Heart right ventricle (tissue), 16 donors: ENCODE measurements around the gene TCF4. TPM values are rescaled to one million over a fixed set of nuclear protein-coding genes. Genes with fewer than 3 reads are reported as not detected.

Source experiments
- ATAC-seq, 8 donors: fragments of 200-7000 bp; cut with Tn5 transposase; one replicate each; pipeline ENCODE4 v1.9.1; 2020; ENCODE audit warnings: mild to moderate bottlenecking in 8 of 8, moderate library complexity in 8 of 8, moderate number of reproducible peaks in 1 of 8
- DNase-seq, 2 donors: peaks; one replicate each; pipeline ENCODE4 v3.0.0-alpha.2; 2020
- H3K27ac ChIP-seq, 10 donors: fragments of 200-600 bp; sonication (generic) in 2 of 10; one replicate each; pipeline versions ENCODE4 v1.5.0 to v1.8.0; 2020 to 2022; ENCODE audit warnings: mild to moderate bottlenecking in 3 of 10
- H3K27me3 ChIP-seq, 7 donors: fragments of 200-600 bp; one replicate each; pipeline ENCODE4 v1.8.0; 2021 to 2022; ENCODE audit warnings: mild to moderate bottlenecking in 2 of 7
- H3K36me3 ChIP-seq, 9 donors: fragments of 200-600 bp; sonication (generic) in 1 of 9; one replicate each; pipeline versions ENCODE4 v1.5.0 to v1.8.0; 2020 to 2022; ENCODE audit warnings: mild to moderate bottlenecking in 2 of 9
- H3K4me1 ChIP-seq, 9 donors: fragments of 200-600 bp; sonication (generic) in 1 of 9; one replicate each; pipeline versions ENCODE4 v1.5.0 to v1.8.0; 2020 to 2022; ENCODE audit warnings: mild to moderate bottlenecking in 4 of 9
- H3K4me3 ChIP-seq, 10 donors: fragments of 200-600 bp; sonication (generic) in 2 of 10; one replicate each; pipeline versions ENCODE4 v1.5.0 to v1.8.0; 2020 to 2022; ENCODE audit warnings: mild to moderate bottlenecking in 7 of 10, moderate library complexity in 2 of 10
- H3K9me3 ChIP-seq, 11 donors: fragments of 200-600 bp in 10 of 11; sonication (generic) in 2 of 11; one replicate each; pipeline versions ENCODE4 v1.5.0 to v1.8.0; 2013 to 2022; ENCODE audit warnings: mild to moderate bottlenecking in 2 of 11, control low read depth in 1 of 11, moderate library complexity in 1 of 11
- WGBS, 2 donors: extraction: QIAGEN DNeasy Blood & Tissue Kit; methylation state at CpG; one replicate each; pipeline ENCODE4 v1.1.7; 2013; ENCODE audit warnings: inconsistent platforms in 1 of 2; 5-methylcytosine and 5-hydroxymethylcytosine counted together
- intact Hi-C, 10 donors: fragments of 100-400 bp; cut with DNase I; formaldehyde crosslinking; loops; one replicate each; pipeline versions ENCODE4 v1.11.1 to v1.14.2; 2022
- polyA plus RNA-seq, 2 donors: library from polyadenylated mRNA; stranded (reverse); fragments of 200-250 nt; gene quantifications; one replicate each; pipeline ENCODE4 v1.2.3, GENCODE V29; 2013
- total RNA-seq, 10 donors: library from RNA; stranded (reverse); fragmentation: NEBNext Ultra II Directional in 3 of 10; extraction: Animal tissue kit (Norgen Biotek cat#: 25700) in 3 of 10; gene quantifications; one replicate each; pipeline versions ENCODE4 v1.2.1 to v1.2.4, GENCODE V29; 2021 to 2023
- TF ChIP-seq, protein P1 (sequence below), 9 donors: fragments of 200-600 bp; sonication (generic) in 2 of 9; IDR thresholded peaks; one replicate each; pipeline versions ENCODE4 v1.5.0 to v1.8.0; 2021 to 2022; ENCODE audit warnings: antibody characterized with exemption in 9 of 9, mild to moderate bottlenecking in 5 of 9, moderate library complexity in 1 of 9
- donor health status: Arrhythmogenic right ventricular cardiomyopathy.
- donor health status: ischemic (EF 13 %, LVEDD 7.1; RV severe dilation, severe dysfunction).
- donor health status: healthy with polysubstance abuse.
- donor health status: DM: no; HTN: yes; CAD: no.
- donor health status: DM: no; HTN: no; CAD: no.
- donor health status: ischemic (EF 25% LVEDD 6.9; RV normal size, moderate dysfunction).
- donor health status: ischemic (EF 25% LVEDD 5.7; RV mildly dilated, moderate dysfunction).
- donor health status: healthy.
- donor health status: DM: yes; HTN: yes; CAD: no.
- donor health status: Ischemic cardiomyopathy.
- donor health status: ischemic (EF 35%, LVEDD 5.7; RV mildly dilated, moderate dysfunction).
- donor health status: nonischemic (EF 11% LVEDD 7.7; RV severe dilation, severe dysfunction).
- donor health status: DM: yes; HTN: yes; CAD: no.
- donor health status: PGD.
- donor health status: ischemic (EF 29% LVEDD 5.4; RV normal size, mild dysfunction).
- donor health status: nonischemic (EF 23%, LVEDD 6.1; RV moderate dilation, normal function).

TCF4 gene
- total and polyA plus RNA-seq, 12 donors: 12.6 to 90.1 (median 65.5) TPM

GRCh38 chr18:55511277-55511676 lies 76.7 kb downstream of the TCF4 start:
- DNase-seq (no peak), ATAC-seq (no peak)
- Histone ChIP-seq H3K36me3 (no peaks in the 10 kb centered on the region), H3K27ac (peak overlapping the region; percentile 1 to 95 (median 88)), H3K27me3 (no peaks in the 10 kb centered on the region), H3K4me3 (peak overlapping the region in 5 of 10 donors; percentile 26 to 44 (median 42)), H3K4me1 (peaks cover 0 to 83% (median 56%) of the 10 kb centered on the region in 9 donors), H3K9me3 (peaks cover 0 to 4% (median 0%) of the 10 kb centered on the region in 11 donors)
- intact Hi-C loops: loop anchor here in 6 of 10 donors (5.0 to 10.0 kb wide), 8 partner anchors 74 to 276 kb away; partner anchors contain the start of gene TCF4 (in 4 of the 6)
- TF ChIP-seq, protein P1, sequence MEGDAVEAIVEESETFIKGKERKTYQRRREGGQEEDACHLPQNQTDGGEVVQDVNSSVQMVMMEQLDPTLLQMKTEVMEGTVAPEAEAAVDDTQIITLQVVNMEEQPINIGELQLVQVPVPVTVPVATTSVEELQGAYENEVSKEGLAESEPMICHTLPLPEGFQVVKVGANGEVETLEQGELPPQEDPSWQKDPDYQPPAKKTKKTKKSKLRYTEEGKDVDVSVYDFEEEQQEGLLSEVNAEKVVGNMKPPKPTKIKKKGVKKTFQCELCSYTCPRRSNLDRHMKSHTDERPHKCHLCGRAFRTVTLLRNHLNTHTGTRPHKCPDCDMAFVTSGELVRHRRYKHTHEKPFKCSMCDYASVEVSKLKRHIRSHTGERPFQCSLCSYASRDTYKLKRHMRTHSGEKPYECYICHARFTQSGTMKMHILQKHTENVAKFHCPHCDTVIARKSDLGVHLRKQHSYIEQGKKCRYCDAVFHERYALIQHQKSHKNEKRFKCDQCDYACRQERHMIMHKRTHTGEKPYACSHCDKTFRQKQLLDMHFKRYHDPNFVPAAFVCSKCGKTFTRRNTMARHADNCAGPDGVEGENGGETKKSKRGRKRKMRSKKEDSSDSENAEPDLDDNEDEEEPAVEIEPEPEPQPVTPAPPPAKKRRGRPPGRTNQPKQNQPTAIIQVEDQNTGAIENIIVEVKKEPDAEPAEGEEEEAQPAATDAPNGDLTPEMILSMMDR (IDR thresholded peaks at IDR 0.05): no peak

GRCh38 chr18:55510809-55511208 lies 77.2 kb downstream of the TCF4 start:
- intact Hi-C loops: loop anchor here in 6 of 10 donors (5.0 to 10.0 kb wide), 8 partner anchors 74 to 276 kb away; partner anchors contain the start of gene TCF4 (in 4 of the 6)
- H3K27me3 ChIP-seq: no peaks in the 10 kb centered on the region
- H3K36me3 ChIP-seq: no peaks in the 10 kb centered on the region
- H3K4me3 ChIP-seq: peak overlapping the region in 7 of 10 donors; percentile 25 to 44 (median 41)
- WGBS, 2 donors: 34 to 45% methylated on average over 5 of the region's 5 CpGs
- peaks cover 0 to 4% (median 0%) of the 10 kb centered on the region in 11 donors for H3K9me3 ChIP-seq
- TF ChIP-seq, protein P1 (IDR thresholded peaks at IDR 0.05): no peak
- H3K27ac ChIP-seq: peak overlapping the region; percentile 69 to 95 (median 88)
- ATAC-seq (peak; percentile 85 to 93 (median 90)), DNase-seq (peak in 1 of 2 donors; percentile 79)
- peaks cover 0 to 82% (median 56%) of the 10 kb centered on the region in 9 donors for H3K4me1 ChIP-seq

GRCh38 chr18:55509631-55510324 lies 78.2 kb downstream of the TCF4 start:
- Histone ChIP-seq H3K27me3 (no peaks in the 10 kb centered on the region), H3K36me3 (no peaks in the 10 kb centered on the region), H3K4me1 (peaks cover 0 to 73% (median 46%) of the 10 kb centered on the region in 9 donors), H3K27ac (peak overlapping the region; percentile 69 to 95 (median 88)), H3K9me3 (peaks cover 0 to 4% (median 0%) of the 10 kb centered on the region in 11 donors), H3K4me3 (peak overlapping the region in 8 of 10 donors; percentile 15 to 44 (median 38))
- intact Hi-C loops: loop anchor here in 6 of 10 donors (2.0 to 10.0 kb wide), 13 partner anchors 37 to 275 kb away; partner anchors contain the start of gene TCF4 (in 4 of the 6)
- TF ChIP-seq, protein P1 (IDR thresholded peaks at IDR 0.05): no peak
- WGBS, 2 donors: 32 to 33% methylated on average over 4 of the region's 4 CpGs
- ATAC-seq: peak in 6 of 8 donors; percentile 25 to 79 (median 59)
- DNase-seq: peak in 1 of 2 donors; percentile 76

DNA sequence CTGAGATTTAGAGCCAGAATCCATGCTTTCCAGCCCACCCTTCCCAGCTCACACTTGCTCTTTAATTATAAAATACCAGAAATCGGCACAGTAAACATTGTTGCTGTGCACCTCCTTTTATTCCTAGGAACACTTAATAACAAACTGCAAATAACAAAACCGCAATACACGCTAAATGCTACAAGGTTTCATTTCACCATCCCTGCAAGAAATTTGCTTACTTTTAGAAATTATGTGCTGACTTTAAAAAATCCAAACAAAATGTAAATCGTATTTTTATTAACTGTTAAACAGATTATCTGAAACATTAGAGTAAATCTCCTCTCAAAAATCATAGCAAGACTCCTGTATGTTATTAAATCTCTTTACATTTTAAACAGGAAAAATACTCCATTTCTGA lies 79.3 kb downstream of the TCF4 start:
- H3K4me3 ChIP-seq: peak overlapping the region in 6 of 10 donors; percentile 2 to 44 (median 42)
- H3K36me3 ChIP-seq: no peaks in the 10 kb centered on the region
- DNase-seq (no peak), ATAC-seq (no peak)
- peaks cover 0 to 4% (median 0%) of the 10 kb centered on the region in 11 donors for H3K9me3 ChIP-seq
- intact Hi-C loops: loop anchor here in 5 of 10 donors (2.0 to 10.0 kb wide), 7 partner anchors 36 to 274 kb away; no protein-coding TSS in a partner anchor
- H3K4me1 ChIP-seq: peaks cover 0 to 65% (median 41%) of the 10 kb centered on the region in 9 donors
- H3K27ac ChIP-seq: peak overlapping the region; percentile 3 to 95 (median 88)
- WGBS, 2 donors: 73 to 76% methylated on average over 4 of the region's 4 CpGs
- TF ChIP-seq, protein P1 (IDR thresholded peaks at IDR 0.05): no peak
- no peaks in the 10 kb centered on the region for H3K27me3 ChIP-seq
